ENCODE data around the gene CDKN2AIPNL.
A peak's percentile ranks its signal among the peaks of the same experiment; 100 is the strongest.

Gene CDKN2AIPNL

DNA sequence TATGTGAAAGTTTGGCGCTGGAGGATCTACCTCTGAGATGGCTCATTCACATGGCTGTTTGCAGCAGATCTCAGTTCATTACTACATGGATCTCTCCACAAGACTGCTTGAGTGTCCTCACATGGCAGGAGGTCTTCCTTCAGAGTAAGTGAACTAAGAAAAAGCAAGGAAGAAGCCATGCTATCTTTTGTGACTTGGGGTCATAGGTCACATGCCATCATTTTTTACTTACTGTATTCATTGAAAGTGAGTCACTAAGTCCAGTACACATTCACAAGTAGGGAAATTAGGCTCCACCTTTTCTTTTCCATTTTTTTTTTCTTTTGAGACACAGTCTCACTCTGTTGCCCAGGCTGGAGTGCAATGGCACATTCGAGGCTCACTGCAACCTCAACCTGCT, 8.7 kb upstream of the CDKN2AIPNL start:
- TF ChIP-seq EZH2 (IDR thresholded peaks at IDR 0.05; ENCODE audit: borderline replicate concordance, low read depth, low read length, severe bottlenecking): no peak
- TF ChIP-seq, protein P1, sequence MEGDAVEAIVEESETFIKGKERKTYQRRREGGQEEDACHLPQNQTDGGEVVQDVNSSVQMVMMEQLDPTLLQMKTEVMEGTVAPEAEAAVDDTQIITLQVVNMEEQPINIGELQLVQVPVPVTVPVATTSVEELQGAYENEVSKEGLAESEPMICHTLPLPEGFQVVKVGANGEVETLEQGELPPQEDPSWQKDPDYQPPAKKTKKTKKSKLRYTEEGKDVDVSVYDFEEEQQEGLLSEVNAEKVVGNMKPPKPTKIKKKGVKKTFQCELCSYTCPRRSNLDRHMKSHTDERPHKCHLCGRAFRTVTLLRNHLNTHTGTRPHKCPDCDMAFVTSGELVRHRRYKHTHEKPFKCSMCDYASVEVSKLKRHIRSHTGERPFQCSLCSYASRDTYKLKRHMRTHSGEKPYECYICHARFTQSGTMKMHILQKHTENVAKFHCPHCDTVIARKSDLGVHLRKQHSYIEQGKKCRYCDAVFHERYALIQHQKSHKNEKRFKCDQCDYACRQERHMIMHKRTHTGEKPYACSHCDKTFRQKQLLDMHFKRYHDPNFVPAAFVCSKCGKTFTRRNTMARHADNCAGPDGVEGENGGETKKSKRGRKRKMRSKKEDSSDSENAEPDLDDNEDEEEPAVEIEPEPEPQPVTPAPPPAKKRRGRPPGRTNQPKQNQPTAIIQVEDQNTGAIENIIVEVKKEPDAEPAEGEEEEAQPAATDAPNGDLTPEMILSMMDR (IDR thresholded peaks at IDR 0.05; ENCODE audit: borderline replicate concordance, extremely low read depth, low read length, poor library complexity, severe bottlenecking): no peak
- Histone ChIP-seq H4K20me1 (ENCODE audit: insufficient read depth, low read length) (no peaks in the 10 kb centered on the region), H2AFZ (ENCODE audit: low read depth, low read length) (no peak overlapping the region), H3K9ac (ENCODE audit: low read depth, low read length) (no peak overlapping the region), H3K4me1 (ENCODE audit: insufficient read depth, low read length) (no peaks in the 10 kb centered on the region), H3K4me2 (ENCODE audit: insufficient read depth, low read length) (no peak overlapping the region), H3K4me3 (ENCODE audit: low read depth in 1 of 2, low read length in 2 of 2) (no peak overlapping the region), H3K79me2 (ENCODE audit: insufficient read depth, low read length) (no peaks in the 10 kb centered on the region), H3K9me3 (ENCODE audit: insufficient read depth, low read length, severe bottlenecking) (no peaks in the 10 kb centered on the region), H3K27ac (ENCODE audit: low read length) (no peak overlapping the region), H3K27me3 (ENCODE audit: insufficient read depth, low read length, poor library complexity) (no peaks in the 10 kb centered on the region), H3K36me3 (ENCODE audit: insufficient read depth, low read length) (no peaks in the 10 kb centered on the region)
- ATAC-seq (ENCODE audit: insufficient read depth, low read depth) (no peak), DNase-seq (no peak)

DNA sequence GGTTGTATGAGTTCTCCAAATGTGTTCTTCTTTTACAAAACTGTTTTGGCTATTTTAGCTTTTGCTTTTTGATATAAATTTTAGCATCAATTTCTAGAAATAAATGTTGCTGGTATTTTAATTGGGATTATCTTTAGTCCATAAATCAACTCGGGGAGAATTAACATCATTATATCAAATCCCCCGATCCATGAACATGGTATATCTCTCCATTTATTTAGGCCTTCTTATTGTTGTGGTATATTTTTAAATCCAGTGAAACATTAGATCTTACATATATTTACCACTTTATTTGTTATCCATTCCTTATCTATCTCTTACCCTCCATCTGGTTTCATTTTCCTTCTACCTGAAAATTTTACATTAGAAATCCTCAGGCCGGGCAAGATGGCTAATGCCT, 7.3 kb upstream of the CDKN2AIPNL start:
- ATAC-seq (ENCODE audit: insufficient read depth, low read depth) (no peak), DNase-seq (no peak)
- TF ChIP-seq EZH2 (IDR thresholded peaks at IDR 0.05; ENCODE audit: borderline replicate concordance, low read depth, low read length, severe bottlenecking): no peak
- TF ChIP-seq, protein P1 (IDR thresholded peaks at IDR 0.05; ENCODE audit: borderline replicate concordance, extremely low read depth, low read length, poor library complexity, severe bottlenecking): no peak
- Histone ChIP-seq H3K9me3 (ENCODE audit: insufficient read depth, low read length, severe bottlenecking) (no peaks in the 10 kb centered on the region), H4K20me1 (ENCODE audit: insufficient read depth, low read length) (no peaks in the 10 kb centered on the region), H3K9ac (ENCODE audit: low read depth, low read length) (no peak overlapping the region), H3K4me1 (ENCODE audit: insufficient read depth, low read length) (no peaks in the 10 kb centered on the region), H2AFZ (ENCODE audit: low read depth, low read length) (no peak overlapping the region), H3K27me3 (ENCODE audit: insufficient read depth, low read length, poor library complexity) (no peaks in the 10 kb centered on the region), H3K36me3 (ENCODE audit: insufficient read depth, low read length) (no peaks in the 10 kb centered on the region), H3K4me2 (ENCODE audit: insufficient read depth, low read length) (no peak overlapping the region), H3K27ac (ENCODE audit: low read length) (no peak overlapping the region), H3K4me3 (ENCODE audit: low read depth in 1 of 2, low read length in 2 of 2) (no peak overlapping the region), H3K79me2 (ENCODE audit: insufficient read depth, low read length) (no peaks in the 10 kb centered on the region)

DNA sequence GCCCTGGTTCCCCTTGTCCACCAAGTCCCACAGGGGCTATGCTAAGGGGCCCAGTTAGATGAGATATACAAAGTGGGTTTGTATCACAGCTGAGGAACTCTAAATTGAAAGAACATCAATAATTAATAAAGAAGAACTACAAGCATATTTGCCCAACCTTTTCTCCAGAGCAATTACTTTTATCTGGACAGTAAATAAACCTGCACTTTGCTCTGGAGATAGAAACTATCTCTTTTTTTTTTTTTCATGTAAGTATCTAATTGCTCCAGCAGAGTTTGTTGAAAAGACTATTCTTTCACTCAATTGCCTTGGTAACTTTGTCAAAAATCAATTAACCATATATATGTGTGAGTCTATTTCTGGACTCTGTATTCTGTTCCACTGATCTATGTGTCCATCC, 6.0 kb upstream of the CDKN2AIPNL start:
- DNase-seq (no peak), ATAC-seq (ENCODE audit: insufficient read depth, low read depth) (no peak)
- Histone ChIP-seq H3K4me3 (ENCODE audit: low read depth in 1 of 2, low read length in 2 of 2) (no peak overlapping the region), H3K4me1 (ENCODE audit: insufficient read depth, low read length) (peaks cover 3% of the 10 kb centered on the region), H3K79me2 (ENCODE audit: insufficient read depth, low read length) (no peaks in the 10 kb centered on the region), H3K27ac (ENCODE audit: low read length) (no peak overlapping the region), H2AFZ (ENCODE audit: low read depth, low read length) (no peak overlapping the region), H3K36me3 (ENCODE audit: insufficient read depth, low read length) (no peaks in the 10 kb centered on the region), H3K9me3 (ENCODE audit: insufficient read depth, low read length, severe bottlenecking) (no peaks in the 10 kb centered on the region), H3K4me2 (ENCODE audit: insufficient read depth, low read length) (no peak overlapping the region), H3K9ac (ENCODE audit: low read depth, low read length) (no peak overlapping the region), H4K20me1 (ENCODE audit: insufficient read depth, low read length) (no peaks in the 10 kb centered on the region), H3K27me3 (ENCODE audit: insufficient read depth, low read length, poor library complexity) (no peaks in the 10 kb centered on the region)
- TF ChIP-seq EZH2 (IDR thresholded peaks at IDR 0.05; ENCODE audit: borderline replicate concordance, low read depth, low read length, severe bottlenecking): no peak
- TF ChIP-seq, protein P1 (IDR thresholded peaks at IDR 0.05; ENCODE audit: borderline replicate concordance, extremely low read depth, low read length, poor library complexity, severe bottlenecking): no peak

DNA sequence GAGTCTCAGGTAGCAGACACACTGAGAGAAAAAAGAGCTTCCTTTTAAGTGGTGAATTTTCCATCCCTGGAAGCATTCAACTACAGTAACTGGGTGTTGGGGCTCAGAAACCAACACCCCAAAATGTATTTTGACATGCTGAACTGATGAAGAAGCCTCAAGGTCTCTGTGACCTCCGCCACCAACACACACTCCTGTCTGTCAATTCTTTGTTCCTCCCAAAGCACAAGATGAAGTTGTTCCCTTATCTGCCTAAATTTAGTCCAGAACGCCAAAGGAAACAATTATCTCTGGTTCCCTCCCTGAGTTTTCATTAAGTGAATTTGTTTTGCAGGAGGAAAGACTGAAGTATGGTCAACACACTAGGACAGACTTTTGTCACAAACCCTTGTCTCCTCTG, 1.4 kb upstream of the CDKN2AIPNL start:
- DNase-seq (no peak), ATAC-seq (ENCODE audit: insufficient read depth, low read depth) (no peak)
- Histone ChIP-seq H3K27ac (ENCODE audit: low read length) (no peak overlapping the region), H2AFZ (ENCODE audit: low read depth, low read length) (peak overlapping the region; percentile 74; the same call in 1 of the 2 replicates), H3K9me3 (ENCODE audit: insufficient read depth, low read length, severe bottlenecking) (no peaks in the 10 kb centered on the region), H3K4me1 (ENCODE audit: insufficient read depth, low read length) (peaks cover 38% of the 10 kb centered on the region), H3K79me2 (ENCODE audit: insufficient read depth, low read length) (peaks cover 39% of the 10 kb centered on the region), H3K9ac (ENCODE audit: low read depth, low read length) (no peak overlapping the region), H3K4me2 (ENCODE audit: insufficient read depth, low read length) (peak overlapping the region; percentile 99; the same call in 1 of the 2 replicates), H3K27me3 (ENCODE audit: insufficient read depth, low read length, poor library complexity) (no peaks in the 10 kb centered on the region), H3K4me3 (ENCODE audit: low read depth in 1 of 2, low read length in 2 of 2) (no peak overlapping the region), H4K20me1 (ENCODE audit: insufficient read depth, low read length) (peaks cover 4% of the 10 kb centered on the region; the same call in 1 of the 2 replicates), H3K36me3 (ENCODE audit: insufficient read depth, low read length) (peaks cover 20% of the 10 kb centered on the region)
- TF ChIP-seq, protein P1 (IDR thresholded peaks at IDR 0.05; ENCODE audit: borderline replicate concordance, extremely low read depth, low read length, poor library complexity, severe bottlenecking): no peak
- no peak for TF ChIP-seq EZH2 (IDR thresholded peaks at IDR 0.05; ENCODE audit: borderline replicate concordance, low read depth, low read length, severe bottlenecking)

All from DND-41 (cell line).